ENCODE results near the gene GSAP.

- TF ChIP-seq CTCF (conservative IDR thresholded peaks at IDR 0.05 in 1 of 2, IDR thresholded peaks at IDR 0.05 in 1 of 2; ENCODE audit: low read depth in 1 of 2, low read length in 2 of 2) (no peak), EZH2 (IDR thresholded peaks at IDR 0.05; ENCODE audit: low read length, missing control alignments) (no peak)
Measured at GRCh38 chr7:77335581-77335980, 80.6 kb downstream of the GSAP start.

Measured in fibroblast of lung (primary cell).